PC-3 (cell line): Measurements from ENCODE around the gene PPP1R16B. TPM values are rescaled to one million over a fixed set of nuclear protein-coding genes. Genes with fewer than 3 reads are reported as not detected.

Experiments
- ATAC-seq: fragments of 200-7000 bp; cut with Tn5 transposase; 2 replicates; pipeline ENCODE4 v1.9.1; 2020; ENCODE audit warnings: mild to moderate bottlenecking, moderate library complexity
- BruUV-seq: library from RNA; stranded (reverse); fragments of 400-500 nt; replicated peaks from 2 replicates; lab custom pipeline; 2021; lab: Mats Ljungman, UMichigan
- CTCF ChIA-PET: fragments of 300-600 bp; sonication (Branson Sonifier 250); formaldehyde crosslinking; loops from one replicate; lab custom pipeline; 2022; ENCODE audit warnings: antibody characterized with exemption; lab: Charles Lee
- POLR2A ChIA-PET: fragments of 300-600 bp; sonication (Branson Sonifier 250); formaldehyde crosslinking; loops from one replicate; lab custom pipeline; 2022; ENCODE audit warnings: antibody characterized with exemption; ENCODE audit not compliant: unreplicated experiment; lab: Charles Lee
- DNase-seq: peaks from one replicate; pipeline ENCODE4 v3.0.0-alpha.2; 2015
- H2AFZ ChIP-seq: fragments of 300-600 bp; sonication (generic); 2 replicates; pipeline ENCODE4 v1.6.0; 2016; ENCODE audit warnings: antibody characterized with exemption, low read length
- H3F3A ChIP-seq: fragments of 300-600 bp; sonication (generic); one replicate; pipeline ENCODE4 v1.6.0; 2017; ENCODE audit warnings: antibody characterized with exemption, low read length, control low read depth, mild to moderate bottlenecking; ENCODE audit not compliant: unreplicated experiment
- H3K27ac ChIP-seq: fragments of 300-600 bp; sonication (generic); 2 replicates; pipeline ENCODE4 v1.5.1; 2016; ENCODE audit warnings: mild to moderate bottlenecking, low read length
- H3K27me3 ChIP-seq: fragments of 300-600 bp; sonication (generic); 2 replicates; pipeline ENCODE4 v1.6.1; 2016; ENCODE audit warnings: low read length, mixed read lengths
- H3K36me3 ChIP-seq: fragments of 300-600 bp; sonication (generic); 2 replicates; pipeline ENCODE4 v1.6.1; 2016; ENCODE audit warnings: low read depth, mixed run types, low read length, mixed read lengths
- H3K4me1 ChIP-seq: fragments of 300-600 bp; sonication (generic); 2 replicates; pipeline ENCODE4 v1.5.1; 2016; ENCODE audit warnings: low read length; ENCODE audit not compliant: insufficient read depth
- H3K4me2 ChIP-seq: fragments of 300-600 bp; sonication (generic); 2 replicates; pipeline ENCODE4 v1.6.0; 2016; ENCODE audit warnings: low read length
- H3K4me3 ChIP-seq: fragments of 300-600 bp; sonication (generic); 2 replicates; pipeline ENCODE4 v1.5.1; 2016; ENCODE audit warnings: mild to moderate bottlenecking, low read length, mixed read lengths
- H3K79me2 ChIP-seq: fragments of 300-600 bp; sonication (generic); 2 replicates; pipeline ENCODE4 v1.6.1; 2017; ENCODE audit warnings: low read length, mixed read lengths
- H3K9ac ChIP-seq: fragments of 300-600 bp; sonication (generic); 2 replicates; pipeline ENCODE4 v1.6.0; 2016; ENCODE audit warnings: mild to moderate bottlenecking, low read length
- H3K9me2 ChIP-seq: fragments of 300-600 bp; sonication (generic); replicated peaks from 2 replicates; pipeline ENCODE4 v1.6.1; 2016; ENCODE audit warnings: mixed run types, low read length, mixed read lengths
- H3K9me3 ChIP-seq: fragments of 300-600 bp; sonication (generic); 2 replicates; pipeline ENCODE4 v1.6.1; 2016; ENCODE audit warnings: low read length, mixed read lengths
- H4K20me1 ChIP-seq: fragments of 300-600 bp; sonication (generic); 2 replicates; pipeline ENCODE4 v1.6.1; 2016; ENCODE audit warnings: low read length, mixed read lengths
- EZH2 ChIP-seq: fragments of 300-600 bp; sonication (generic); IDR thresholded peaks from one replicate; pipeline ENCODE4 v1.6.1; 2017; ENCODE audit warnings: antibody characterized with exemption, mild to moderate bottlenecking, low read length; ENCODE audit not compliant: unreplicated experiment
- EZH2phosphoT487 ChIP-seq: fragments of 300-600 bp; sonication (generic); IDR thresholded peaks from 2 replicates; pipeline ENCODE4 v1.6.1; 2018; ENCODE audit warnings: mild to moderate bottlenecking, antibody characterized with exemption, low read length, borderline replicate concordance
- intact Hi-C: fragments of 100-400 bp; cut with micrococcal nuclease; formaldehyde crosslinking; loops from 2 replicates; pipeline ENCODE4 v1.9.0; 2023
- total RNA-seq: library from RNA; depleted of rRNA; stranded (reverse); fragments of >200 nt; gene quantifications from 2 replicates; pipeline ENCODE4 v1.2.3, GENCODE V29; 2014
- TF ChIP-seq, protein P1 (sequence below): fragments of 300-600 bp; sonication (generic); conservative IDR thresholded peaks from 2 replicates; pipeline ENCODE4 v1.5.1; 2017; ENCODE audit warnings: antibody characterized with exemption, low read depth, mild to moderate bottlenecking, low read length

The PPP1R16B gene
- total RNA-seq, 1 experiment from 2014 or later = 0.04 TPM

- Histone ChIP-seq H3K36me3 (no peaks in the 10 kb centered on the region), H3K27me3 (peaks cover 28% of the 10 kb centered on the region), H3K9ac (no peak overlapping the region), H3K9me2 (no peaks in the 10 kb centered on the region), H3K79me2 (no peaks in the 10 kb centered on the region), H3K4me2 (no peak overlapping the region), H4K20me1 (no peaks in the 10 kb centered on the region), H3K4me1 (peaks cover 11% of the 10 kb centered on the region), H3K4me3 (no peak overlapping the region), H3F3A (no peaks in the 10 kb centered on the region), H2AFZ (no peak overlapping the region), H3K9me3 (no peaks in the 10 kb centered on the region), H3K27ac (no peak overlapping the region)
- CTCF ChIA-PET = no interaction called here
- POLR2A ChIA-PET = no interaction called here
- no TSS peak for BruUV-seq
- no peak for DNase-seq
- intact Hi-C loops = no loop called here
- no peak for ATAC-seq
- TF ChIP-seq, protein P1, sequence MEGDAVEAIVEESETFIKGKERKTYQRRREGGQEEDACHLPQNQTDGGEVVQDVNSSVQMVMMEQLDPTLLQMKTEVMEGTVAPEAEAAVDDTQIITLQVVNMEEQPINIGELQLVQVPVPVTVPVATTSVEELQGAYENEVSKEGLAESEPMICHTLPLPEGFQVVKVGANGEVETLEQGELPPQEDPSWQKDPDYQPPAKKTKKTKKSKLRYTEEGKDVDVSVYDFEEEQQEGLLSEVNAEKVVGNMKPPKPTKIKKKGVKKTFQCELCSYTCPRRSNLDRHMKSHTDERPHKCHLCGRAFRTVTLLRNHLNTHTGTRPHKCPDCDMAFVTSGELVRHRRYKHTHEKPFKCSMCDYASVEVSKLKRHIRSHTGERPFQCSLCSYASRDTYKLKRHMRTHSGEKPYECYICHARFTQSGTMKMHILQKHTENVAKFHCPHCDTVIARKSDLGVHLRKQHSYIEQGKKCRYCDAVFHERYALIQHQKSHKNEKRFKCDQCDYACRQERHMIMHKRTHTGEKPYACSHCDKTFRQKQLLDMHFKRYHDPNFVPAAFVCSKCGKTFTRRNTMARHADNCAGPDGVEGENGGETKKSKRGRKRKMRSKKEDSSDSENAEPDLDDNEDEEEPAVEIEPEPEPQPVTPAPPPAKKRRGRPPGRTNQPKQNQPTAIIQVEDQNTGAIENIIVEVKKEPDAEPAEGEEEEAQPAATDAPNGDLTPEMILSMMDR = no peak
- TF ChIP-seq EZH2 = no peak
- TF ChIP-seq EZH2phosphoT487 = no peak
These were observed 114.2 kb downstream of the PPP1R16B start for GRCh38 chr20:38919683-38920082.

GRCh38 chr20:38920411-38920810 lies 114.9 kb downstream of the PPP1R16B start:
- H3K4me3 ChIP-seq = no peak overlapping the region
- H3K27ac ChIP-seq = no peak overlapping the region
- no peaks in the 10 kb centered on the region for H3F3A ChIP-seq
- no peaks in the 10 kb centered on the region for H3K36me3 ChIP-seq
- ChIA-PET CTCF (no interaction called here), POLR2A (no interaction called here)
- ATAC-seq (no peak), DNase-seq (no peak)
- no peak overlapping the region for H3K9ac ChIP-seq
- TF ChIP-seq, protein P1 = no peak
- TF ChIP-seq EZH2phosphoT487 (no peak), EZH2 (no peak)
- H3K9me3 ChIP-seq = no peaks in the 10 kb centered on the region
- H2AFZ ChIP-seq = no peak overlapping the region
- no peak overlapping the region for H3K4me2 ChIP-seq
- H3K27me3 ChIP-seq = peaks cover 28% of the 10 kb centered on the region
- no peaks in the 10 kb centered on the region for H4K20me1 ChIP-seq
- H3K9me2 ChIP-seq = no peaks in the 10 kb centered on the region
- intact Hi-C loops = no loop called here
- H3K4me1 ChIP-seq = peaks cover 11% of the 10 kb centered on the region
- H3K79me2 ChIP-seq = no peaks in the 10 kb centered on the region
- no TSS peak for BruUV-seq

GRCh38 chr20:38920851-38921250 lies 115.4 kb downstream of the PPP1R16B start:
- BruUV-seq = no TSS peak
- no peak overlapping the region for H3K9ac ChIP-seq
- CTCF ChIA-PET = no interaction called here
- H4K20me1 ChIP-seq = no peaks in the 10 kb centered on the region
- H3K4me2 ChIP-seq = no peak overlapping the region
- no peak overlapping the region for H3K4me3 ChIP-seq
- DNase-seq = no peak
- POLR2A ChIA-PET = no interaction called here
- no peak for ATAC-seq
- no peak overlapping the region for H2AFZ ChIP-seq
- no peak overlapping the region for H3K27ac ChIP-seq
- H3K4me1 ChIP-seq = peaks cover 11% of the 10 kb centered on the region
- TF ChIP-seq EZH2 (no peak), EZH2phosphoT487 (no peak)
- TF ChIP-seq, protein P1 = no peak
- no peaks in the 10 kb centered on the region for H3F3A ChIP-seq
- H3K9me2 ChIP-seq = no peaks in the 10 kb centered on the region
- no peaks in the 10 kb centered on the region for H3K79me2 ChIP-seq
- no peaks in the 10 kb centered on the region for H3K9me3 ChIP-seq
- no peaks in the 10 kb centered on the region for H3K36me3 ChIP-seq
- intact Hi-C loops = no loop called here
- H3K27me3 ChIP-seq = peaks cover 28% of the 10 kb centered on the region
